Bronchial epithelial cell (primary cell): ENCODE data around the gene NRP1. TPM values are rescaled to one million over a fixed set of nuclear protein-coding genes. Genes with fewer than 3 reads are reported as not detected.
A peak's percentile ranks its signal among the peaks of the same experiment; 100 is the strongest.

Experiments
- DNase-seq: peaks from one replicate; pipeline ENCODE4 v3.0.0-alpha.2; 2010; ENCODE audit warnings: low read depth
- FAIRE-seq: peaks from 2 replicates; lab custom pipeline; 2011; peaks lifted over from hg19 to GRCh38; lab: Jason Lieb, UNC
- H3K27me3 ChIP-seq: 2 replicates; pipeline ENCODE4 v1.5.1; 2011; ENCODE audit warnings: low read length; ENCODE audit not compliant: control insufficient read depth, insufficient read depth
- H3K36me3 ChIP-seq: 2 replicates; pipeline ENCODE4 v1.5.1; 2011; ENCODE audit warnings: low read length; ENCODE audit not compliant: control insufficient read depth, insufficient read depth
- H3K4me3 ChIP-seq: 2 replicates; pipeline ENCODE4 v1.5.1; 2011; ENCODE audit warnings: mild to moderate bottlenecking, low read depth, low read length, control low read depth
- CTCF ChIP-seq: IDR thresholded peaks from 2 replicates; pipeline ENCODE4 v1.5.1; 2011; ENCODE audit warnings: mild to moderate bottlenecking, moderate library complexity, low read length, control low read depth, inconsistent platforms; ENCODE audit not compliant: insufficient read depth, severe bottlenecking
- total RNA-seq: library from RNA; depleted of rRNA; stranded (reverse); fragments of >200 nt; gene quantifications from 2 replicates; pipeline ENCODE4 v1.2.1, GENCODE V29; 2014

NRP1 gene
- total RNA-seq, 1 donor from 2014 or later: 21.6 TPM

- FAIRE-seq: no peak
- Histone ChIP-seq H3K4me3 (no peak overlapping the region), H3K27me3 (no peaks in the 10 kb centered on the region), H3K36me3 (peaks cover 3% of the 10 kb centered on the region)
- TF ChIP-seq CTCF: no peak
- no peak for DNase-seq
Measured at GRCh38 chr10:33174674-33175434, 159.6 kb downstream of the NRP1 start.

GRCh38 chr10:33165911-33166310 is 168.6 kb downstream of the NRP1 start:
- FAIRE-seq: no peak
- TF ChIP-seq CTCF: no peak
- DNase-seq: no peak

GRCh38 chr10:33164060-33164709 is 170.3 kb downstream of the NRP1 start:
- FAIRE-seq (no peak), DNase-seq (peak; percentile 33)
- Histone ChIP-seq H3K27me3 (no peaks in the 10 kb centered on the region), H3K36me3 (no peaks in the 10 kb centered on the region), H3K4me3 (no peak overlapping the region)
- no peak for TF ChIP-seq CTCF

More at GRCh38 chr10:33165911-33166310, 168.6 kb downstream of the NRP1 start:
- Histone ChIP-seq H3K27me3 (no peaks in the 10 kb centered on the region), H3K36me3 (no peaks in the 10 kb centered on the region), H3K4me3 (no peak overlapping the region)

GRCh38 chr10:33162248-33162575 is 172.3 kb downstream of the NRP1 start:
- TF ChIP-seq CTCF: no peak
- no peak for FAIRE-seq
- DNase-seq: no peak
- H3K4me3 ChIP-seq: no peak overlapping the region
- no peaks in the 10 kb centered on the region for H3K36me3 ChIP-seq
- no peaks in the 10 kb centered on the region for H3K27me3 ChIP-seq

- FAIRE-seq: no peak
- Histone ChIP-seq H3K4me3 (no peak overlapping the region), H3K36me3 (no peaks in the 10 kb centered on the region), H3K27me3 (no peaks in the 10 kb centered on the region)
- no peak for TF ChIP-seq CTCF
- no peak for DNase-seq
Measured at GRCh38 chr10:33161550-33162247, 172.8 kb downstream of the NRP1 start.
